ENCODE data around the gene TNNC1. TPM values are rescaled to one million over a fixed set of nuclear protein-coding genes. Genes with fewer than 3 reads are reported as not detected.

Gene TNNC1
- polyA plus RNA-seq, 6 donors from 2014 or later, result not detected

DNA sequence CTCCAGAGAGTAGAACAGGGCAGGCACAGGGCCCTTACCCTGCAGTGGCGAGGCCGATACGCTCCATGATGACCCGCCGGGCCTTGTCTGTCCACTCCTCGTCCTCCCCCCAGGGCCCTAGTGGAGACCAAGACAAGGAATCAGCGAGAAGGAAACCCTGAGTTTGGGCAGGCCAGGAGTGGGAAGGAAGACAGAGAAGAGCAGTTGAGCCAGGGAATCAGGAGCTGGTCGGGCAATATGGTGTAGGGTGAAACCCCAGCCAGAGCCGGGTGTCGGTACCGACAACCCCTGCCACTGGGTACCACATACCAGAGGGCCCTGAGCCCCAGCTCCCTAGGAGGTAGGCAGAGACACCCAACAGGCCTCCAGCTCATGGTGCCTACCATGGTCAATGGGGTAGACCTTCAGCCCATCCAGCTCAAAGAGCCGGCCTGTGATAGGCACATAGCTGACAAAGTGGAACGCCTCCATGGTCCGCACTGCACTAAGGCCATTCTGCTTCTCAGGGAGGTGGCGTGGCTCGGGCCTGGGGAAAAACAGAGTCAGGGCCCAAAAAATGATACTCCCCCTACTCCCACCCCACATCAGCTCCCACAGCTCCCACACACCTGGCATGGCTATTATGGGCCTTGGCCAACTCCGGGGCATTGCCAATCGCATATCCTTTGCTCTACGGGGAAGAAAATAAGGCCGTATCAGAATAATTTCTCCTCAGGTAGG lies 46.9 kb downstream of the TNNC1 start:
- Mint-ChIP-seq H3K36me3 (peaks cover 0 to 22% of the 10 kb centered on the region in 2 donors), H3K27me3 (no peaks in the 10 kb centered on the region), H3K9me3 (no peaks in the 10 kb centered on the region), H3K4me1 (peaks cover 22 to 30% (median 29%) of the 10 kb centered on the region in 3 donors), H3K4me3 (peak overlapping the region in 2 of 8 donors; percentile 16 to 72), H3K27ac (peak overlapping the region in 1 of 6 donors; percentile 73)
- ATAC-seq (ENCODE audit: low read depth in 2 of 2) (no peak), DNase-seq (no peak)

DNA sequence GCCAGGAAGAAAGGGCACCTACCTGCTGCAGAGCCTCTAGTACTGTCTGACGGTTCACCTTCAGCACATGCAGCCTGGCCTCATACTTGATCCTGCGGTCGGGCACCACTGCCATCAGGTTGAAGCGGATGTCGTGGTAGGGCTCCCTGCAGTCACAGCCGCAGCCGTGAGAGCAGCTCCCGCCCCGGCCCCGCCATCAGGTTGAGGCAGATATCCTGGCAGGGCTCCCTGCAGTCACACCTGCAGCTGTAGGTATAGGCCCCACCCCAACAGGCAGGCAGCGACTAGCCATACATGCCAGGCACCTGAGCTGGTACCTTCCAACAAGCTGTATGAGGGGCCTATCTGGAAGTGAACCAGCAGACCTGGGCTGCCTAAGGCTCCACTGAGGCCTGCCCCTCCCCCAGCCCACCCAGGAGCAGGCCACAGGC lies 47.6 kb downstream of the TNNC1 start:
- no peak for ATAC-seq (ENCODE audit: low read depth in 2 of 2)
- Mint-ChIP-seq H3K4me3 (peak overlapping the region in 2 of 8 donors; percentile 20 to 38), H3K27ac (peak overlapping the region in 1 of 6 donors; percentile 73), H3K27me3 (no peaks in the 10 kb centered on the region), H3K36me3 (peaks cover 0 to 22% of the 10 kb centered on the region in 2 donors), H3K9me3 (no peaks in the 10 kb centered on the region), H3K4me1 (peaks cover 17 to 24% (median 22%) of the 10 kb centered on the region in 3 donors)
- DNase-seq, result no peak

DNA sequence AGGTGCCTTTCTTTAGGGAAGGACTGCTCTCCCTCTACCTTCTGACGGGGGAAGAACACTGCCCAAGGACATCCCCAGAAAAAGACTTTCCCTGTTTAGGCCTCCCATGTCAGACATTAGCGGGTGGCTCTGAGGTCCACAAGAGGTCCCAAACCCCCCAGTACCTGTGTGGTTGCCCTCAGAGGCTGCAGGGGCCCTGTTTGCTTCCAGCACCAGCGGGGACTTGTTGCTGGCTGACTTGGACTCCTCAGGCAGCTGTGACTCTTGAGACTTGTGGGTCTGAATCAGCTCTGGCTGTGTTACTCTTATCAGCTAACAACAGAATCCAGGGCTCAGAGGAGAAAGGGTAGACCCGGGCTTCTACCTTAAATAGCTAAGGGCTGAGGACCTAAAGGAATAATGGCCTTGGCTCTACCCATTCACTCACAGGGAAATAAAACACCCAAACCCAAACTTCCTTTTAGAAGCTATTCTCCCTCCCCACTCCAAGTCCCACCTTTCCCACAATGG lies 48.2 kb downstream of the TNNC1 start:
- Mint-ChIP-seq H3K9me3 (no peaks in the 10 kb centered on the region), H3K27me3 (no peaks in the 10 kb centered on the region), H3K36me3 (peaks cover 0 to 22% of the 10 kb centered on the region in 2 donors), H3K4me3 (peak overlapping the region in 1 of 8 donors; percentile 38), H3K4me1 (peaks cover 14 to 18% (median 17%) of the 10 kb centered on the region in 3 donors), H3K27ac (peak overlapping the region in 1 of 6 donors; percentile 64)
- DNase-seq, result no peak
- ATAC-seq (ENCODE audit: low read depth in 2 of 2), result no peak

DNA sequence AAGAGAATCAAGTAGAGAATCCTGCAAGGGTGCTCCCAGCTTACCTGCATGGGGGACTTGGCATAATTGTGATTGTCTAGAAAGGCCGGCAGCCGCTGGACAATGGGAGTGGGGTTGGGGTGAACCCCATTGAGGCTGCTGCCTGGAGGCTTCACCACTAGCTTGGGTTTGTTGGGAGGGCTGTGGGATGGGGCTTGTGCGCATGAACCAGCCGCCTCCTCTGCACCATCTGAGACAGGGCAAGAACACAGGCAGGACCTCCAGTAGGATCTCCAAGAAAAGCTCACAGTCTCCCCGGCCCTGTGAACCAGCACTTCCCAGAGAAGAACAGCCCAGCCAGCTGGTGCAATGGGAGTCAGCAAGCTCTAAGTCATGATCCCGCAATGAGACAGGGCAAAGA lies 48.8 kb downstream of the TNNC1 start:
- Mint-ChIP-seq H3K4me1 (peaks cover 14 to 18% (median 17%) of the 10 kb centered on the region in 3 donors), H3K4me3 (peak overlapping the region in 1 of 8 donors; percentile 38), H3K9me3 (no peaks in the 10 kb centered on the region), H3K27me3 (no peaks in the 10 kb centered on the region), H3K36me3 (peaks cover 0 to 22% of the 10 kb centered on the region in 2 donors), H3K27ac (peak overlapping the region in 1 of 6 donors; percentile 69)
- no peak for DNase-seq
- no peak for ATAC-seq (ENCODE audit: low read depth in 2 of 2)

DNA sequence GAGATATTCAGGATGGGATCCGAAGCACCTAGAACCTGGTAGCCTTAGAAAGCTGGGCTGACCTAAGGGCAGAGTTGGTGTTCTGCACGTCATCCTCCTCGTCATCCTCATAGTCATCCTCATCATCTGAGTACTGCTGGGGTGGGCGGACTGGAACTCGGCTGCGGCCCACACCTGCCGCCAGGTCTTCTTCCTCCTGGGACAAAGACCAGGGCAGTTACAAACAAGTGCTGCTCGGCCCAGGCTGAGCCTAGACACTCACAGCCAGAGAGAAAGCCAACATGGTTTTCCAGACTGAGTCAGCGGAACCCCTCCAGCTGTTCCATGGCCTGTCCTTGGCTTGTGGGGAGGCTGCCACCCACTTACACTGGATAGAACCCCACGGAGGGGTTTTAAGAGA lies 49.5 kb downstream of the TNNC1 start:
- Mint-ChIP-seq H3K9me3 (no peaks in the 10 kb centered on the region), H3K4me3 (no peak overlapping the region), H3K4me1 (peaks cover 14 to 18% (median 17%) of the 10 kb centered on the region in 3 donors), H3K27ac (no peak overlapping the region), H3K36me3 (peaks cover 0 to 22% of the 10 kb centered on the region in 2 donors), H3K27me3 (no peaks in the 10 kb centered on the region)
- ATAC-seq (ENCODE audit: low read depth in 2 of 2), result no peak
- DNase-seq, result no peak

DNA sequence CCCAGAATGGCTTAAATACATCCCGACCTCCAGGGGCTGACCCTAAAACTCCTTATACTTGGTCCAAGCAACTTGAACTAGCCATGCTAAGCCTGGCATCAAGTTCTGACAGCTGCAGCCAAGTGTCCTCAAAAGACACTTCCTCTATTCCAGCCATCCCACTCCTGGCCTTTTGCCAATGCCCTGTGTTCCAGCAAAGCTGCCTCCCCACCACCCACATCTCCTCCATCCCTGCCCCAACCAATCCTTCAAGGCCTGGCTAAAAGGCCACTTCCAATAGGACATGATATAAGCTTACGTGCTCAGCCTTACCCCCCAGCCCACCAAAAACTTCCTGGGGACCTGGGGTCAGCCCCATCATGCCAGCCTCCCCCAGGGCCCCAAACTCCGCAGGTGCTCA lies 49.9 kb downstream of the TNNC1 start:
- Mint-ChIP-seq H3K27ac (peak overlapping the region in 2 of 6 donors; percentile 44 to 63), H3K4me3 (no peak overlapping the region)
- no peak for ATAC-seq (ENCODE audit: low read depth in 2 of 2)

DNA sequence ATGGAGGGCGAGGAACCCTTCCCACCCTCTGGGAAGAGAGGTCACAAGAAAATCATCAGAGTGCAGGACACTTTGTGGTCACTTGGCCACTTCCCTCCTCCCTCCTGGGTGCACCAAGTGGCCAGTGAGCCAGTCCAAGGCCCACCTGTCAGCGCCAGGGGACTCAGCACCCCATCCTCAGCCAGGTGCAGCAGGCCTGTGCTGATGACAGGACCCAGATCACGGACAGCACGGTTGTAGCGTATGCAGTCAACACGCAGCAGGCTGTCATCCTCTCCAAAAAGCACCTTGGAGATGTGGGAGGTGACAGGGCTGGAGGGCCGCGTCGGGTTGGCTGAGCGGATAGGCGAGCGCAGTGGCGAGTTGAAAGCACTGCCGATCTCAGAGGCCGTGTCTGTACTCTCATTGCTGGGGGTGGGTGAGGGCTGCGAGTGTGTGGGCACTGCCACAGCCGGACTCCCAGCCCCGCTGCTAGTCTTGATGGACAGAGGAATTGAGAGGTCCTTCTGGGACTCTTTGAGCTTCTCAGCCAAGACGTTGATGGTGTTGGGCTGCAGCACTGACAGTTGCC lies 50.5 kb downstream of the TNNC1 start:
- no peak for DNase-seq
- H3K27ac Mint-ChIP-seq, result peak overlapping the region in 1 of 6 donors; percentile 72
- H3K9me3 Mint-ChIP-seq, result no peaks in the 10 kb centered on the region

More for the DNA sequence above, 49.9 kb downstream of the TNNC1 start:
- H3K9me3 Mint-ChIP-seq, result no peaks in the 10 kb centered on the region
- peaks cover 9 to 14% (median 14%) of the 10 kb centered on the region in 3 donors for H3K4me1 Mint-ChIP-seq
- DNase-seq, result no peak
- peaks cover 0 to 22% of the 10 kb centered on the region in 2 donors for H3K36me3 Mint-ChIP-seq
- no peaks in the 10 kb centered on the region for H3K27me3 Mint-ChIP-seq

DNA sequence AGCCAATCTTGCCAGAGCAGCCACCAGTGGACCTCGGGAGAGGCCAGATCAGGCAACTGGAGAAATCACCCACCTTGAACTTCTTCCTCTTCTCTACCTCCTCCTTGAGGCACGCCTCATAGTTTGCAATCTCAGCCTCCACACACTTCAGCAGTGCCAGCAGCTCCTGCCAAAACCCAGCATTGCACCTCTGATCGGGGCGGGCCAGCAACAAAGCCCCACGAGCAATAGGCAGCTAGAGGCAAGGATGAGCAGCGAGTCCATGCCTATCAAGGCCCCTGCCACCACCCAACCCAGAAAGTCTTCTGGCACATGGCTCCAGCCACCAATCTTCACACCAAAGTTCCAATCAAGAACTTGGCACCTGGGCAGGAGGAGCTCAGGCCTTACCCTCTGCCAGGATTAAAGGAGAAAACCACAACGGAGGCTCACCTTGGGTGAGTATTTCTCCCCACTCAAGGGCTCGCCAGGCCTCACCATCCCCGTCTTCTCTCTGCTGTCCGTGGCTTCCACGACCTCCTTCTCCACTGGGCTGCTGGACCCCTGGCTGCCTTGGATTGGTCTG lies 51.1 kb downstream of the TNNC1 start:
- Mint-ChIP-seq H3K4me1 (peaks cover 0 to 2% (median 2%) of the 10 kb centered on the region in 3 donors), H3K27ac (peak overlapping the region in 2 of 6 donors; percentile 20 to 72), H3K4me3 (peak overlapping the region in 1 of 8 donors; percentile 13), H3K36me3 (peaks cover 0 to 12% of the 10 kb centered on the region in 2 donors), H3K27me3 (no peaks in the 10 kb centered on the region), H3K9me3 (no peaks in the 10 kb centered on the region)
- ATAC-seq (ENCODE audit: low read depth in 2 of 2) (no peak), DNase-seq (no peak)

More for the DNA sequence above, 50.5 kb downstream of the TNNC1 start:
- no peak for ATAC-seq (ENCODE audit: low read depth in 2 of 2)
- no peak overlapping the region for H3K4me3 Mint-ChIP-seq
- no peaks in the 10 kb centered on the region for H3K27me3 Mint-ChIP-seq
- H3K36me3 Mint-ChIP-seq, result peaks cover 0 to 17% of the 10 kb centered on the region in 2 donors
- H3K4me1 Mint-ChIP-seq, result peaks cover 3 to 8% (median 8%) of the 10 kb centered on the region in 3 donors

DNA sequence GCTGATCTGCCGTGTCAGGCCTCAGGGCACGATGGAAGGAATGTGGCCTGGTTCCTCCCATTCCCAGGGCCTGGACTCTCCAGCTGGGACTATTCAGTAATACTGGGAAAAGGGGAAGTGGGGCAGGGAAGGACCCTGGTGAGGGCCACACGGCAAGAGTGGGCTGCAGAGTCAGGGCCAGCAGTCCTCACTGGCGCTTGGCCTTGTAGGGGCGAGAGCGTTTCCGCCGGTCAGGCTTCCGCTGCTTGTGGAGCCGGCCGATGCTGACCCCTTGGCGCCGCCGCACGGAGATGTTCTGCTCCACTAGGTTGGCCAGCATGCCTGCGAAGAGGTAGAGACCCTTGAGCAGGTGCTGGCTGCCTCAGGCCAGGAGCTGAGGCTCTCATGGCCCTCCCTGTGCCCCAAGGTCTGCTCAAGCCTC lies 51.7 kb downstream of the TNNC1 start:
- ATAC-seq (ENCODE audit: low read depth in 2 of 2) (no peak), DNase-seq (no peak)
- H3K9me3 Mint-ChIP-seq, result no peaks in the 10 kb centered on the region
- peaks cover 0 to 12% of the 10 kb centered on the region in 2 donors for H3K36me3 Mint-ChIP-seq
- no peak overlapping the region for H3K4me3 Mint-ChIP-seq
- H3K4me1 Mint-ChIP-seq, result no peaks in the 10 kb centered on the region
- no peak overlapping the region for H3K27ac Mint-ChIP-seq
- H3K27me3 Mint-ChIP-seq, result no peaks in the 10 kb centered on the region

DNA sequence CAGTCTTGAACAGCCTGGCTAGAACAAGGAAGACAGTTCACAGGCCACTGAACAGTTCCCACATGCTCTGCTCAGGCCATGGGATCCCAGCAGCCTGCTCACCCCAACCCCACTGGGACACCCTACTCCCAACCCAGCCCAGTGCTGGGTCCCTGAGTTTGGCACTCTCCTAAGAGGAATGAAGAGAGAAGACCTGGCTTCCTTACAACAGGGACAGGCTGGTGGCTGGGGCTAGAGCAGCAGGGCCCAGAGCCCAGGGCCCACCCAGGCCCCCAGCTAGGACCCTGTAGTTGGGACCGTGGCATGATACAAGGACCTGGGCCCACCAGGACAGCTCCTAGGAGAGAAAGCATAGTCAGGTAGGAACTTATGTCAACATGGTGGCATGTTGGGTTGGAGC lies 52.3 kb downstream of the TNNC1 start:
- no peaks in the 10 kb centered on the region for H3K27me3 Mint-ChIP-seq
- H3K9me3 Mint-ChIP-seq, result no peaks in the 10 kb centered on the region
- DNase-seq (no peak), ATAC-seq (ENCODE audit: low read depth in 2 of 2) (no peak)
- no peaks in the 10 kb centered on the region for H3K4me1 Mint-ChIP-seq
- peaks cover 0 to 12% of the 10 kb centered on the region in 2 donors for H3K36me3 Mint-ChIP-seq
- H3K4me3 Mint-ChIP-seq, result no peak overlapping the region
- peak overlapping the region in 1 of 6 donors; percentile 70 for H3K27ac Mint-ChIP-seq

Other genes starting within 250 kb of the TNNC1 start
- gene TLR9, start 228.4 kb downstream of the TNNC1 start, polyA plus RNA-seq (ENCODE audit: low read depth in 6 of 6), result 1 to 10 TPM in 5 of 6 donors, not detected in 1; 1.6 to 4.4 (median 3.8) TPM
- gene TWF2, start 214.9 kb downstream of the TNNC1 start, polyA plus RNA-seq (ENCODE audit: low read depth in 6 of 6), result 10 to 100 TPM; 48.5 to 90.8 (median 75.4) TPM
- gene PPM1M, start 208.3 kb downstream of the TNNC1 start, polyA plus RNA-seq (ENCODE audit: low read depth in 6 of 6), result 10 to 100 TPM; 16.8 to 38.5 (median 21.4) TPM
- gene WDR82, start 175.4 kb downstream of the TNNC1 start, polyA plus RNA-seq (ENCODE audit: low read depth in 6 of 6), result 10 to 100 TPM; 24.0 to 71.6 (median 58.9) TPM
- gene GLYCTK, start 166.2 kb downstream of the TNNC1 start, polyA plus RNA-seq (ENCODE audit: low read depth in 6 of 6), result 1 to 10 TPM; 5.5 to 8.9 (median 6.6) TPM
- gene DNAH1, start 137.7 kb downstream of the TNNC1 start, polyA plus RNA-seq (ENCODE audit: low read depth in 6 of 6), result 1 to 10 TPM in 2 of 6 donors, under 1 TPM in 3, not detected in 1; 0.45 to 1.6 (median 0.65) TPM
- gene BAP1, start 44.0 kb downstream of the TNNC1 start, polyA plus RNA-seq (ENCODE audit: low read depth in 6 of 6), result 10 to 100 TPM; 13.9 to 29.7 (median 16.2) TPM
- 10 to 100 TPM; 13.2 to 16.3 (median 14.9) TPM for gene PHF7, start 43.4 kb downstream of the TNNC1 start, polyA plus RNA-seq (ENCODE audit: low read depth in 6 of 6)
- gene SEMA3G, start 8.9 kb downstream of the TNNC1 start, polyA plus RNA-seq (ENCODE audit: low read depth in 6 of 6), result not detected
- 10 to 100 TPM; 14.4 to 27.0 (median 15.7) TPM for gene NISCH, start 1.6 kb upstream of the TNNC1 start, polyA plus RNA-seq (ENCODE audit: low read depth in 6 of 6)
- gene STAB1, start 41.3 kb upstream of the TNNC1 start, polyA plus RNA-seq (ENCODE audit: low read depth in 6 of 6), result not detected
- gene NT5DC2, start 79.8 kb upstream of the TNNC1 start, polyA plus RNA-seq (ENCODE audit: low read depth in 6 of 6), result under 1 TPM in 2 of 6 donors, not detected in 4; 0.13 to 0.86 TPM
- 10 to 100 TPM; 10.5 to 54.7 (median 20.2) TPM for gene UQCC5, start 82.6 kb upstream of the TNNC1 start, polyA plus RNA-seq (ENCODE audit: low read depth in 6 of 6)
- gene PBRM1, start 231.9 kb upstream of the TNNC1 start, polyA plus RNA-seq (ENCODE audit: low read depth in 6 of 6), result 100 to 1,000 TPM in 3 of 6 donors, 10 to 100 TPM in 3; 88.7 to 133 (median 95.8) TPM
- gene GNL3, start 232.0 kb upstream of the TNNC1 start, polyA plus RNA-seq (ENCODE audit: low read depth in 6 of 6), result 10 to 100 TPM; 39.2 to 63.8 (median 58.2) TPM

Data from naive B cell (primary cell).